Lower leg skin (tissue), 4 donors: ENCODE data around the gene PUDP. TPM values are rescaled to one million over a fixed set of nuclear protein-coding genes. Genes with fewer than 3 reads are reported as not detected.

Experiments used
- DNase-seq, 2 donors: peaks; one replicate each; pipeline ENCODE4 v3.0.0-alpha.2; 2019; ENCODE audit warnings: low spot score in 2 of 2
- H3K4me3 ChIP-seq: fragments of 200-600 bp; sonication (generic); 2 replicates; pipeline ENCODE4 v1.5.1; 2017; ENCODE audit warnings: mild to moderate bottlenecking, low read depth; ENCODE audit not compliant: poor library complexity, severe bottlenecking
- POLR2A ChIP-seq, 2 donors: fragments of 450-650 bp; IDR thresholded peaks; one replicate each; pipeline ENCODE4 v1.6.1; 2016 to 2017; ENCODE audit warnings: antibody characterized with exemption in 2 of 2, mild to moderate bottlenecking in 1 of 2, moderate library complexity in 1 of 2
- WGBS, 2 donors: methylation state at CpG; one replicate each; pipeline ENCODE4 v1.1.5; 2018; 5-methylcytosine and 5-hydroxymethylcytosine counted together
- intact Hi-C: fragments of 100-400 bp; cut with DNase I; formaldehyde crosslinking; loops from one replicate; pipeline ENCODE4 v1.15.0; 2023; ENCODE audit warnings: low total_unique reads
- total RNA-seq, 4 donors: library from RNA; depleted of rRNA; stranded (reverse); fragments of >200 nt; gene quantifications; one replicate each; pipeline ENCODE4 v1.1.0, GENCODE V29; 2016
- TF ChIP-seq, protein P1 (sequence below), 3 donors: fragments of 450-650 bp; IDR thresholded peaks; one replicate each; pipeline ENCODE4 v1.5.1; 2016; ENCODE audit warnings: antibody characterized with exemption in 3 of 3, mild to moderate bottlenecking in 3 of 3, moderate library complexity in 2 of 3

The PUDP gene
- total RNA-seq, 4 donors from 2014 or later, result 5.7 to 10.7 (median 7.9) TPM

DNA sequence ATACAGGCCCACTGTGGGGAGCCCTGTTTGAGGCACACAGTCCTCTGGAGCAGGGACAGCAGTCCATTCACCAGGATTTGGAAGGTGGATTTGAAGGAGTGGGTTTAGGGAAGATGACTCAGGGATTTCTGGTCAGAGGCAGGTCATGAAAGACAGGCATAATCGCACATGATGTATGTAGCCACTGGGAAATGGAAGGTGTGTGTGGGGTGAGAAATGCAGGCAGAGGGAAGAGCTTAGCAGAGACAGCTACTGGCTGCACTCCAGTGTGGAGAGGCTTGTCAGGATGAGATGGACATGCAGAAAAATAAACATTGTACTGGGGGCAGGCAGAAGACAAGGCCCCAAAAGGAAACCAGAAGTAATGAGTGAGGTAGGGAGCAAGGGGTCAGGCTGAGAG lies 85.7 kb downstream of the PUDP start:
- TF ChIP-seq POLR2A (IDR thresholded peaks at IDR 0.05), result no peak
- TF ChIP-seq, protein P1, sequence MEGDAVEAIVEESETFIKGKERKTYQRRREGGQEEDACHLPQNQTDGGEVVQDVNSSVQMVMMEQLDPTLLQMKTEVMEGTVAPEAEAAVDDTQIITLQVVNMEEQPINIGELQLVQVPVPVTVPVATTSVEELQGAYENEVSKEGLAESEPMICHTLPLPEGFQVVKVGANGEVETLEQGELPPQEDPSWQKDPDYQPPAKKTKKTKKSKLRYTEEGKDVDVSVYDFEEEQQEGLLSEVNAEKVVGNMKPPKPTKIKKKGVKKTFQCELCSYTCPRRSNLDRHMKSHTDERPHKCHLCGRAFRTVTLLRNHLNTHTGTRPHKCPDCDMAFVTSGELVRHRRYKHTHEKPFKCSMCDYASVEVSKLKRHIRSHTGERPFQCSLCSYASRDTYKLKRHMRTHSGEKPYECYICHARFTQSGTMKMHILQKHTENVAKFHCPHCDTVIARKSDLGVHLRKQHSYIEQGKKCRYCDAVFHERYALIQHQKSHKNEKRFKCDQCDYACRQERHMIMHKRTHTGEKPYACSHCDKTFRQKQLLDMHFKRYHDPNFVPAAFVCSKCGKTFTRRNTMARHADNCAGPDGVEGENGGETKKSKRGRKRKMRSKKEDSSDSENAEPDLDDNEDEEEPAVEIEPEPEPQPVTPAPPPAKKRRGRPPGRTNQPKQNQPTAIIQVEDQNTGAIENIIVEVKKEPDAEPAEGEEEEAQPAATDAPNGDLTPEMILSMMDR (IDR thresholded peaks at IDR 0.05), result no peak
- 89 to 90% methylated on average over 1 of the region's 1 CpG for WGBS, 2 donors
- DNase-seq, result no peak
- intact Hi-C loops, result no loop called here
- no peak overlapping the region for H3K4me3 ChIP-seq

- intact Hi-C loops, result no loop called here
- DNase-seq, result no peak
- 93 to 96% methylated on average over 2 of the region's 2 CpGs for WGBS, 2 donors
- TF ChIP-seq, protein P1 (IDR thresholded peaks at IDR 0.05), result no peak
- no peak for TF ChIP-seq POLR2A (IDR thresholded peaks at IDR 0.05)
- H3K4me3 ChIP-seq, result no peak overlapping the region
Measured at GRCh38 chrX:7061429-7061828, 86.5 kb downstream of the PUDP start.

- WGBS, 2 donors, result 98% methylated on average over 6 of the region's 6 CpGs
- H3K4me3 ChIP-seq, result no peak overlapping the region
- DNase-seq, result no peak
- intact Hi-C loops, result no loop called here
- no peak for TF ChIP-seq POLR2A (IDR thresholded peaks at IDR 0.05)
- TF ChIP-seq, protein P1 (IDR thresholded peaks at IDR 0.05), result no peak
Measured at GRCh38 chrX:7060444-7060843, 87.5 kb downstream of the PUDP start.

DNA sequence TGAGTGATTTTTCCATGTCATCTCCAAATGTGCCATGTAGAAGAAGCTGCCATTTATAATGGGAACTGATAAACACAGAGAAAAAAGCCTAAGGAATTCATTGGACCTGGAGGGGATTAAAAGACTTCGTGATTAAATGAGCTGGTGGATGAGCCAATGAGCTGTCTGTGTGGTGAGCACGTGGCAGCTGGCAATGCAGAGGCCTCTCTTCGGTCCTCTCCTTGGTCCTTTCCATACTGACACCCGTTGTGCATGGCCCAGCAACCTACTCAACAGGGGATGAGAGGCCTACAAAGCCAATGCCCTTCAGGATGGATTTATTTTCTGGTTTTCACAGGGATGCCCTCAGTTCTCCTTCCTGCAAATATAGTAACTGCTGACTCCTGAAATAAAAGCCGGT lies 88.1 kb downstream of the PUDP start:
- TF ChIP-seq, protein P1 (IDR thresholded peaks at IDR 0.05), result no peak
- TF ChIP-seq POLR2A (IDR thresholded peaks at IDR 0.05), result no peak
- WGBS, 2 donors, result 94 to 99% methylated on average over 5 of the region's 5 CpGs
- H3K4me3 ChIP-seq, result no peak overlapping the region
- no peak for DNase-seq
- intact Hi-C loops, result no loop called here

GRCh38 chrX:7059214-7059838 lies 88.6 kb downstream of the PUDP start:
- no peak overlapping the region for H3K4me3 ChIP-seq
- no peak for DNase-seq
- WGBS, 2 donors, result 93 to 95% methylated on average over 12 of the region's 12 CpGs

More at GRCh38 chrX:7059214-7059838, 88.6 kb downstream of the PUDP start:
- TF ChIP-seq, protein P1 (IDR thresholded peaks at IDR 0.05), result no peak
- TF ChIP-seq POLR2A (IDR thresholded peaks at IDR 0.05), result no peak
- intact Hi-C loops, result no loop called here
